ENCODE data around the gene DLG2. TPM values are rescaled to one million over a fixed set of nuclear protein-coding genes. Genes with fewer than 3 reads are reported as not detected.

Gene DLG2
- total and polyA plus RNA-seq, 2 of the 8 experiments (the other 6 are each of a cell fraction or from before 2014, with no cell fraction given) = 1.7 to 14.3 TPM

- TF ChIP-seq RFX5 (IDR thresholded peaks at IDR 0.05; ENCODE audit: borderline replicate concordance, low read depth, low read length) (no peak), GABPA (IDR thresholded peaks at IDR 0.05; ENCODE audit: borderline replicate concordance, insufficient read depth, low read length) (no peak)
These were observed 820.8 kb downstream of the DLG2 start (continued) for GRCh38 chr11:84806354-84806753.
